HepG2 (cell line): ENCODE results near the gene FAM171A2. TPM values are rescaled to one million over a fixed set of nuclear protein-coding genes. Genes with fewer than 3 reads are reported as not detected.
A peak's percentile ranks its signal among the peaks of the same experiment; 100 is the strongest.

ENCODE experiments used
- PAF1 ChIP-seq: IDR thresholded peaks from 2 replicates; pipeline ENCODE4 v1.6.1; 2016; ENCODE audit warnings: missing genetic modification reagents, missing compliant biosample characterization
- PTBP1 ChIP-seq: fragments of 200-400 bp; formaldehyde crosslinking; IDR thresholded peaks from 2 replicates; pipeline ENCODE4 v1.6.1; 2018; ENCODE audit warnings: low read length, low read depth; ENCODE audit not compliant: poor library complexity, severe bottlenecking
- SMAD9 ChIP-seq: sonication (generic); formaldehyde crosslinking; IDR thresholded peaks from 2 replicates; pipeline ENCODE4 v1.5.1; 2020; ENCODE audit warnings: mild to moderate bottlenecking, missing genetic modification reagents
- STAG1 ChIP-seq: sonication (generic); formaldehyde crosslinking; IDR thresholded peaks from 2 replicates; pipeline ENCODE4 v1.4.0; 2020; ENCODE audit warnings: missing genetic modification reagents
- SUZ12 ChIP-seq: fragments of 150-350 bp; IDR thresholded peaks from 2 replicates; pipeline ENCODE4 v1.6.1; 2014; ENCODE audit warnings: low read depth, low read length
- UBTF ChIP-seq: sonication (generic); formaldehyde crosslinking; IDR thresholded peaks from 2 replicates; pipeline ENCODE4 v1.4.0; 2020; ENCODE audit warnings: mild to moderate bottlenecking, missing genetic modification reagents
- ZNF251 ChIP-seq: sonication (generic); formaldehyde crosslinking; IDR thresholded peaks from 2 replicates; pipeline ENCODE4 v1.9.0; 2021; ENCODE audit warnings: mild to moderate bottlenecking, missing genetic modification reagents
- ZNF577 ChIP-seq: sonication (generic); formaldehyde crosslinking; IDR thresholded peaks from 2 replicates; pipeline ENCODE4 v1.4.0; 2020; ENCODE audit warnings: mild to moderate bottlenecking, low read depth, missing genetic modification reagents, borderline replicate concordance
- ZNF800 ChIP-seq: sonication (generic); formaldehyde crosslinking; IDR thresholded peaks from 2 replicates; pipeline ENCODE4 v1.4.0; 2020; ENCODE audit warnings: missing genetic modification reagents
- polyA plus RNA-seq, 8 experiments: library from polyadenylated mRNA; depleted of rRNA in 3 of 8; stranded (reverse) in 7 of 8; unstranded in 1 of 8; fragments of >200 nt; fragmentation: Illumina TruSeq in 4 of 8; extraction: Trizol in 4 of 8; gene quantifications; 2 replicates each; pipeline versions ENCODE4 v1.2.1 to v1.2.3, GENCODE V29; 2011 to 2016; ENCODE audit warnings: low read depth in 4 of 8, missing spikeins in 1 of 8, mixed read lengths in 1 of 8; ENCODE audit not compliant: insufficient read depth in 1 of 8
- total RNA-seq, 5 experiments: library from RNA; depleted of rRNA; stranded (reverse); fragments of >200 nt; fragmentation: Illumina TruSeq; extraction: Trizol; gene quantifications; 2 replicates each; pipeline ENCODE4 v1.2.3, GENCODE V29; 2016; ENCODE audit warnings: low read depth in 1 of 5
- TF ChIP-seq, protein P1 (sequence below): sonication (generic); formaldehyde crosslinking; IDR thresholded peaks from 2 replicates; pipeline ENCODE4 v1.4.0; 2020; ENCODE audit warnings: mild to moderate bottlenecking, missing genetic modification reagents, borderline replicate concordance
- TF ChIP-seq, protein P2 (sequence below): sonication (generic); formaldehyde crosslinking; IDR thresholded peaks from 2 replicates; pipeline ENCODE4 v1.4.0; 2020; ENCODE audit warnings: missing genetic modification reagents
- TF ChIP-seq, protein P3 (sequence below): sonication (generic); formaldehyde crosslinking; IDR thresholded peaks from 2 replicates; pipeline ENCODE4 v1.5.0; 2020; ENCODE audit warnings: mild to moderate bottlenecking, missing genetic modification reagents, borderline replicate concordance

Gene FAM171A2
- total and polyA plus RNA-seq, 2 of the 13 experiments (the other 11 are each of a cell fraction or from before 2014, with no cell fraction given), result 1.8 to 3.6 TPM

GRCh38 chr17:44363613-44364159, at the start of gene FAM171A2 (continued):
- TF ChIP-seq, protein P1, sequence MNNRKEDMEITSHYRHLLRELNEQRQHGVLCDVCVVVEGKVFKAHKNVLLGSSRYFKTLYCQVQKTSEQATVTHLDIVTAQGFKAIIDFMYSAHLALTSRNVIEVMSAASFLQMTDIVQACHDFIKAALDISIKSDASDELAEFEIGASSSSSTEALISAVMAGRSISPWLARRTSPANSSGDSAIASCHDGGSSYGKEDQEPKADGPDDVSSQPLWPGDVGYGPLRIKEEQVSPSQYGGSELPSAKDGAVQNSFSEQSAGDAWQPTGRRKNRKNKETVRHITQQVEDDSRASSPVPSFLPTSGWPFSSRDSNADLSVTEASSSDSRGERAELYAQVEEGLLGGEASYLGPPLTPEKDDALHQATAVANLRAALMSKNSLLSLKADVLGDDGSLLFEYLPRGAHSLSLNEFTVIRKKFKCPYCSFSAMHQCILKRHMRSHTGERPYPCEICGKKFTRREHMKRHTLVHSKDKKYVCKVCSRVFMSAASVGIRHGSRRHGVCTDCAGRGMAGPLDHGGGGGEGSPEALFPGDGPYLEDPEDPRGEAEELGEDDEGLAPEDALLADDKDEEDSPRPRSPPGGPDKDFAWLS (CRISPR knock-in tag), result no peak
- TF ChIP-seq SMAD9 (CRISPR knock-in tag) (no peak), ZNF251 (CRISPR knock-in tag) (no peak), SUZ12 (no peak), PTBP1 (no peak), PAF1 (CRISPR knock-in tag) (no peak), ZNF800 (CRISPR knock-in tag) (no peak), ZNF577 (CRISPR knock-in tag) (no peak), STAG1 (CRISPR knock-in tag) (peak; percentile 22), UBTF (CRISPR knock-in tag) (peak; percentile 82; the same call in 1 of the 2 replicates)
- TF ChIP-seq, protein P2, sequence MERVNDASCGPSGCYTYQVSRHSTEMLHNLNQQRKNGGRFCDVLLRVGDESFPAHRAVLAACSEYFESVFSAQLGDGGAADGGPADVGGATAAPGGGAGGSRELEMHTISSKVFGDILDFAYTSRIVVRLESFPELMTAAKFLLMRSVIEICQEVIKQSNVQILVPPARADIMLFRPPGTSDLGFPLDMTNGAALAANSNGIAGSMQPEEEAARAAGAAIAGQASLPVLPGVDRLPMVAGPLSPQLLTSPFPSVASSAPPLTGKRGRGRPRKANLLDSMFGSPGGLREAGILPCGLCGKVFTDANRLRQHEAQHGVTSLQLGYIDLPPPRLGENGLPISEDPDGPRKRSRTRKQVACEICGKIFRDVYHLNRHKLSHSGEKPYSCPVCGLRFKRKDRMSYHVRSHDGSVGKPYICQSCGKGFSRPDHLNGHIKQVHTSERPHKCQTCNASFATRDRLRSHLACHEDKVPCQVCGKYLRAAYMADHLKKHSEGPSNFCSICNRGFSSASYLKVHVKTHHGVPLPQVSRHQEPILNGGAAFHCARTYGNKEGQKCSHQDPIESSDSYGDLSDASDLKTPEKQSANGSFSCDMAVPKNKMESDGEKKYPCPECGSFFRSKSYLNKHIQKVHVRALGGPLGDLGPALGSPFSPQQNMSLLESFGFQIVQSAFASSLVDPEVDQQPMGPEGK (CRISPR knock-in tag), result 0 out of 2 replicates have a peak, but pooled peaks have one; percentile 55
- TF ChIP-seq, protein P3, sequence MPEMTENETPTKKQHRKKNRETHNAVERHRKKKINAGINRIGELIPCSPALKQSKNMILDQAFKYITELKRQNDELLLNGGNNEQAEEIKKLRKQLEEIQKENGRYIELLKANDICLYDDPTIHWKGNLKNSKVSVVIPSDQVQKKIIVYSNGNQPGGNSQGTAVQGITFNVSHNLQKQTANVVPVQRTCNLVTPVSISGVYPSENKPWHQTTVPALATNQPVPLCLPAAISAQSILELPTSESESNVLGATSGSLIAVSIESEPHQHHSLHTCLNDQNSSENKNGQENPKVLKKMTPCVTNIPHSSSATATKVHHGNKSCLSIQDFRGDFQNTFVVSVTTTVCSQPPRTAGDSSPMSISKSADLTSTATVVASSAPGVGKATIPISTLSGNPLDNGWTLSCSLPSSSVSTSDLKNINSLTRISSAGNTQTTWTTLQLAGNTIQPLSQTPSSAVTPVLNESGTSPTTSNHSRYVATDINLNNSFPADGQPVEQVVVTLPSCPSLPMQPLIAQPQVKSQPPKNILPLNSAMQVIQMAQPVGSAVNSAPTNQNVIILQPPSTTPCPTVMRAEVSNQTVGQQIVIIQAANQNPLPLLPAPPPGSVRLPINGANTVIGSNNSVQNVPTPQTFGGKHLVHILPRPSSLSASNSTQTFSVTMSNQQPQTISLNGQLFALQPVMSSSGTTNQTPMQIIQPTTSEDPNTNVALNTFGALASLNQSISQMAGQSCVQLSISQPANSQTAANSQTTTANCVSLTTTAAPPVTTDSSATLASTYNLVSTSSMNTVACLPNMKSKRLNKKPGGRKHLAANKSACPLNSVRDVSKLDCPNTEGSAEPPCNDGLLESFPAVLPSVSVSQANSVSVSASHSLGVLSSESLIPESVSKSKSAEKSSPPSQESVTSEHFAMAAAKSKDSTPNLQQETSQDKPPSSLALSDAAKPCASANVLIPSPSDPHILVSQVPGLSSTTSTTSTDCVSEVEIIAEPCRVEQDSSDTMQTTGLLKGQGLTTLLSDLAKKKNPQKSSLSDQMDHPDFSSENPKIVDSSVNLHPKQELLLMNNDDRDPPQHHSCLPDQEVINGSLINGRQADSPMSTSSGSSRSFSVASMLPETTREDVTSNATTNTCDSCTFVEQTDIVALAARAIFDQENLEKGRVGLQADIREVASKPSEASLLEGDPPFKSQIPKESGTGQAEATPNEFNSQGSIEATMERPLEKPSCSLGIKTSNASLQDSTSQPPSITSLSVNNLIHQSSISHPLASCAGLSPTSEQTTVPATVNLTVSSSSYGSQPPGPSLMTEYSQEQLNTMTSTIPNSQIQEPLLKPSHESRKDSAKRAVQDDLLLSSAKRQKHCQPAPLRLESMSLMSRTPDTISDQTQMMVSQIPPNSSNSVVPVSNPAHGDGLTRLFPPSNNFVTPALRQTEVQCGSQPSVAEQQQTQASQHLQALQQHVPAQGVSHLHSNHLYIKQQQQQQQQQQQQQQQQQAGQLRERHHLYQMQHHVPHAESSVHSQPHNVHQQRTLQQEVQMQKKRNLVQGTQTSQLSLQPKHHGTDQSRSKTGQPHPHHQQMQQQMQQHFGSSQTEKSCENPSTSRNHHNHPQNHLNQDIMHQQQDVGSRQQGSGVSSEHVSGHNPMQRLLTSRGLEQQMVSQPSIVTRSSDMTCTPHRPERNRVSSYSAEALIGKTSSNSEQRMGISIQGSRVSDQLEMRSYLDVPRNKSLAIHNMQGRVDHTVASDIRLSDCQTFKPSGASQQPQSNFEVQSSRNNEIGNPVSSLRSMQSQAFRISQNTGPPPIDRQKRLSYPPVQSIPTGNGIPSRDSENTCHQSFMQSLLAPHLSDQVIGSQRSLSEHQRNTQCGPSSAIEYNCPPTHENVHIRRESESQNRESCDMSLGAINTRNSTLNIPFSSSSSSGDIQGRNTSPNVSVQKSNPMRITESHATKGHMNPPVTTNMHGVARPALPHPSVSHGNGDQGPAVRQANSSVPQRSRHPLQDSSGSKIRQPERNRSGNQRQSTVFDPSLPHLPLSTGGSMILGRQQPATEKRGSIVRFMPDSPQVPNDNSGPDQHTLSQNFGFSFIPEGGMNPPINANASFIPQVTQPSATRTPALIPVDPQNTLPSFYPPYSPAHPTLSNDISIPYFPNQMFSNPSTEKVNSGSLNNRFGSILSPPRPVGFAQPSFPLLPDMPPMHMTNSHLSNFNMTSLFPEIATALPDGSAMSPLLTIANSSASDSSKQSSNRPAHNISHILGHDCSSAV (CRISPR knock-in tag), result no peak
